Neural cell (in vitro differentiated cells): ENCODE results near the gene KIZ. TPM values are rescaled to one million over a fixed set of nuclear protein-coding genes. Genes with fewer than 3 reads are reported as not detected.

ENCODE experiments used
- H2AFZ ChIP-seq: fragments of 200-600, 300-800 bp; sonication (generic), shearing (Covaris generic); 2 replicates; pipeline ENCODE4 v1.6.0; 2014; ENCODE audit warnings: low read depth, mild to moderate bottlenecking, antibody characterized with exemption, low read length, moderate library complexity
- H3F3A ChIP-seq: fragments of 200-600 bp; shearing (Covaris generic); 2 replicates; pipeline ENCODE4 v1.6.1; 2016; ENCODE audit warnings: mild to moderate bottlenecking, moderate library complexity, mixed read lengths, antibody characterized with exemption, low read length; ENCODE audit not compliant: insufficient read depth, poor library complexity, severe bottlenecking
- H3K27ac ChIP-seq: fragments of 200-600, 300-800 bp; sonication (generic), shearing (Covaris generic); 2 replicates; pipeline ENCODE4 v1.5.1; 2014; ENCODE audit warnings: mild to moderate bottlenecking, low read length, moderate library complexity
- H3K27me3 ChIP-seq: fragments of 300-800, 200-600 bp; sonication (generic), shearing (Covaris generic); 2 replicates; pipeline ENCODE4 v1.6.0; 2014; ENCODE audit warnings: mild to moderate bottlenecking, low read depth, low read length, moderate library complexity; ENCODE audit not compliant: insufficient read depth
- H3K36me3 ChIP-seq: fragments of 300-800, 200-600 bp; sonication (generic), shearing (Covaris generic); 2 replicates; pipeline ENCODE4 v1.5.1; 2014; ENCODE audit warnings: mild to moderate bottlenecking, antibody characterized with exemption, low read length, moderate library complexity; ENCODE audit not compliant: insufficient read depth
- H3K4me2 ChIP-seq: fragments of 300-800, 200-600 bp; sonication (generic), shearing (Covaris generic); 2 replicates; pipeline ENCODE4 v1.6.0; 2014; ENCODE audit warnings: mild to moderate bottlenecking, low read length
- H3K4me3 ChIP-seq: fragments of 300-800, 200-600 bp; sonication (generic), shearing (Covaris generic); 2 replicates; pipeline ENCODE4 v1.5.1; 2014; ENCODE audit warnings: mild to moderate bottlenecking, low read length, moderate library complexity
- H3K79me2 ChIP-seq: fragments of 200-600 bp; shearing (Covaris generic); replicated peaks from 2 replicates; pipeline ENCODE4 v1.6.0; 2014; ENCODE audit warnings: mild to moderate bottlenecking, low read length, moderate library complexity; ENCODE audit not compliant: insufficient read depth
- H3K9ac ChIP-seq: fragments of 300-800, 200-600 bp; sonication (generic), shearing (Covaris generic); 2 replicates; pipeline ENCODE4 v1.6.1; 2016; ENCODE audit warnings: mild to moderate bottlenecking, low read length, mixed read lengths
- H3K9me2 ChIP-seq: fragments of 200-600 bp; shearing (Covaris generic); 2 replicates; pipeline ENCODE4 v1.6.1; 2016; ENCODE audit warnings: mild to moderate bottlenecking, low read length, mixed read lengths; ENCODE audit not compliant: insufficient read depth
- H3K9me3 ChIP-seq: fragments of 200-600, 300-800 bp; sonication (generic), shearing (Covaris generic); 2 replicates; pipeline ENCODE4 v1.6.1; 2016; ENCODE audit warnings: mild to moderate bottlenecking, mixed run types, low read length, moderate library complexity, mixed read lengths
- H4K20me1 ChIP-seq: fragments of 200-600 bp; shearing (Covaris generic); 2 replicates; pipeline ENCODE4 v1.6.1; 2016; ENCODE audit warnings: mild to moderate bottlenecking, mixed run types; ENCODE audit not compliant: insufficient read depth
- CTCF ChIP-seq: fragments of 450-650 bp; IDR thresholded peaks from 2 replicates; pipeline ENCODE4 v1.5.1; 2014; ENCODE audit warnings: antibody characterized with exemption, mild to moderate bottlenecking, moderate library complexity; ENCODE audit not compliant: poor library complexity, severe bottlenecking
- EP300 ChIP-seq: fragments of 450-650 bp; conservative IDR thresholded peaks from 2 replicates; pipeline ENCODE4 v1.6.1; 2014; ENCODE audit warnings: antibody characterized with exemption, mild to moderate bottlenecking, moderate library complexity; ENCODE audit not compliant: poor library complexity, severe bottlenecking
- EZH2 ChIP-seq: fragments of 200-600, 300-800 bp; shearing (Covaris generic), sonication (generic); IDR thresholded peaks from 2 replicates; pipeline ENCODE4 v1.6.1; 2014; ENCODE audit warnings: antibody characterized with exemption, low read length, borderline replicate concordance, mild to moderate bottlenecking; ENCODE audit not compliant: insufficient read depth, poor library complexity, severe bottlenecking
- MXI1 ChIP-seq: fragments of 450-650 bp; conservative IDR thresholded peaks from 2 replicates; pipeline ENCODE4 v1.6.1; 2014; ENCODE audit warnings: antibody characterized with exemption, mild to moderate bottlenecking; ENCODE audit not compliant: poor library complexity, severe bottlenecking
- POLR2AphosphoS5 ChIP-seq: IDR thresholded peaks from 2 replicates; pipeline ENCODE4 v1.6.1; 2012
- RAD21 ChIP-seq: fragments of 450-650 bp; conservative IDR thresholded peaks from 2 replicates; pipeline ENCODE4 v1.6.1; 2014; ENCODE audit warnings: antibody characterized with exemption, mild to moderate bottlenecking, moderate library complexity
- REST ChIP-seq: IDR thresholded peaks from 2 replicates; pipeline ENCODE4 v1.6.1; 2012; ENCODE audit warnings: borderline replicate concordance
- SMC3 ChIP-seq: fragments of 450-650 bp; conservative IDR thresholded peaks from 2 replicates; pipeline ENCODE4 v1.6.1; 2014; ENCODE audit warnings: antibody characterized with exemption, mild to moderate bottlenecking, moderate library complexity; ENCODE audit not compliant: poor library complexity
- TAF1 ChIP-seq: IDR thresholded peaks from 2 replicates; pipeline ENCODE4 v1.6.1; 2012; ENCODE audit warnings: low read depth
- polyA plus RNA-seq: library from polyadenylated mRNA; depleted of rRNA; stranded (reverse); fragments of >200 nt; gene quantifications from 2 replicates; pipeline ENCODE4 v1.2.3, GENCODE V29; 2014

KIZ gene
- polyA plus RNA-seq, 1 donor from 2014 or later: 3.6 TPM

- peaks cover 36% of the 10 kb centered on the region for H3K27me3 ChIP-seq
- no peaks in the 10 kb centered on the region for H4K20me1 ChIP-seq
- no peaks in the 10 kb centered on the region for H3F3A ChIP-seq
- no peak overlapping the region for H2AFZ ChIP-seq
- H3K9me3 ChIP-seq: no peaks in the 10 kb centered on the region
- no peak overlapping the region for H3K9ac ChIP-seq
- H3K79me2 ChIP-seq: no peaks in the 10 kb centered on the region
- H3K36me3 ChIP-seq: no peaks in the 10 kb centered on the region
- H3K27ac ChIP-seq: no peak overlapping the region
- H3K4me3 ChIP-seq: no peak overlapping the region
- H3K9me2 ChIP-seq: no peaks in the 10 kb centered on the region
- H3K4me2 ChIP-seq: no peak overlapping the region
- no peak for TF ChIP-seq MXI1
- TF ChIP-seq POLR2AphosphoS5: no peak
- no peak for TF ChIP-seq REST
- no peak for TF ChIP-seq CTCF
- no peak for TF ChIP-seq EZH2
- TF ChIP-seq RAD21: no peak
- no peak for TF ChIP-seq SMC3
- TF ChIP-seq EP300: no peak
- TF ChIP-seq TAF1: no peak
These were observed 11.3 kb upstream of the KIZ start for GRCh38 chr20:21114584-21114983.

- Histone ChIP-seq H3K27me3 (peaks cover 7% of the 10 kb centered on the region), H3K79me2 (no peaks in the 10 kb centered on the region), H3K4me3 (no peak overlapping the region), H3K9ac (no peak overlapping the region), H4K20me1 (no peaks in the 10 kb centered on the region), H3K9me2 (no peaks in the 10 kb centered on the region), H3K9me3 (no peaks in the 10 kb centered on the region), H3K36me3 (no peaks in the 10 kb centered on the region), H2AFZ (no peak overlapping the region), H3K4me2 (no peak overlapping the region), H3K27ac (no peak overlapping the region), H3F3A (no peaks in the 10 kb centered on the region)
- TF ChIP-seq SMC3: no peak
- TF ChIP-seq TAF1: no peak
- no peak for TF ChIP-seq CTCF
- TF ChIP-seq MXI1: no peak
- TF ChIP-seq REST: no peak
- TF ChIP-seq EZH2: no peak
- TF ChIP-seq RAD21: no peak
- no peak for TF ChIP-seq POLR2AphosphoS5
- TF ChIP-seq EP300: no peak
These were observed 8.4 kb upstream of the KIZ start for GRCh38 chr20:21117521-21117920.
